Measurements from ENCODE around the gene ARHGAP25. TPM values are rescaled to one million over a fixed set of nuclear protein-coding genes. Genes with fewer than 3 reads are reported as not detected.
A peak's percentile ranks its signal among the peaks of the same experiment; 100 is the strongest.

Gene ARHGAP25
- total and polyA plus RNA-seq, 11 donors, result 2.6 to 27.9 (median 4.8) TPM

- H3K27ac ChIP-seq, result peak overlapping the region in 1 of 12 donors; percentile 58
- peak in 1 of 5 donors; percentile 27 for DNase-seq
These were observed 7.8 kb upstream of the ARHGAP25 start for GRCh38 chr2:68726608-68727367.

GRCh38 chr2:68727683-68728375, 6.8 kb upstream of the ARHGAP25 start:
- Histone ChIP-seq H3K27me3 (peaks cover 0 to 5% (median 0%) of the 10 kb centered on the region in 9 donors), H3K27ac (peak overlapping the region in 1 of 12 donors; percentile 58), H3K4me1 (peaks cover 0 to 45% (median 0%) of the 10 kb centered on the region in 12 donors), H3K4me3 (no peak overlapping the region), H3K36me3 (no peaks in the 10 kb centered on the region), H3K9me3 (no peaks in the 10 kb centered on the region)
- intact Hi-C loops (cut with DNase I), result no loop called here
- no peak for ATAC-seq
- no peak for DNase-seq
- TF ChIP-seq CTCF (IDR thresholded peaks at IDR 0.05) (no peak), POLR2A (IDR thresholded peaks at IDR 0.05) (no peak)
- 78 to 86% (median 82%) methylated on average over 6 of the region's 6 CpGs for WGBS, 4 donors

More at GRCh38 chr2:68726608-68727367, 7.8 kb upstream of the ARHGAP25 start:
- Histone ChIP-seq H3K27me3 (peaks cover 0 to 6% (median 0%) of the 10 kb centered on the region in 9 donors), H3K9me3 (no peaks in the 10 kb centered on the region), H3K4me1 (peaks cover 0 to 46% (median 0%) of the 10 kb centered on the region in 12 donors), H3K36me3 (no peaks in the 10 kb centered on the region), H3K4me3 (no peak overlapping the region)
- whole genome bisulfite sequencing, 4 donors, result 75 to 91% (median 87%) methylated on average over 11 of the region's 11 CpGs
- intact Hi-C loops (cut with DNase I), result no loop called here
- ATAC-seq, result peak in 1 of 4 donors; percentile 39
- TF ChIP-seq CTCF (IDR thresholded peaks at IDR 0.05), result no peak
- TF ChIP-seq POLR2A (IDR thresholded peaks at IDR 0.05), result no peak

GRCh38 chr2:68730828-68731227, 3.8 kb upstream of the ARHGAP25 start:
- peaks cover 0 to 54% (median 0%) of the 10 kb centered on the region in 12 donors for H3K4me1 ChIP-seq
- no peaks in the 10 kb centered on the region for H3K36me3 ChIP-seq
- H3K4me3 ChIP-seq, result no peak overlapping the region
- intact Hi-C loops (cut with DNase I), result no loop called here
- H3K9me3 ChIP-seq, result no peaks in the 10 kb centered on the region
- 59 to 76% (median 68%) methylated on average over 6 of the region's 6 CpGs for WGBS, 4 donors
- peak overlapping the region in 1 of 12 donors; percentile 83 for H3K27ac ChIP-seq
- ATAC-seq, result no peak
- no peak for DNase-seq
- H3K27me3 ChIP-seq, result no peaks in the 10 kb centered on the region
- TF ChIP-seq POLR2A (IDR thresholded peaks at IDR 0.05), result no peak
- TF ChIP-seq CTCF (IDR thresholded peaks at IDR 0.05), result no peak

All from heart left ventricle (tissue), 16 donors.